ENCODE data around the gene BTF3.

The BTF3 gene

GRCh38 chr5:73519531-73520283 lies 21.5 kb downstream of the BTF3 start:
- Histone ChIP-seq H3K9me3 (ENCODE audit: insufficient read depth, low read length) (no peaks in the 10 kb centered on the region), H4K20me1 (ENCODE audit: low read depth, low read length) (no peaks in the 10 kb centered on the region), H3K27me3 (ENCODE audit: low read length) (no peaks in the 10 kb centered on the region), H3F3A (ENCODE audit: insufficient read depth) (peaks cover 5% of the 10 kb centered on the region; the same call in 1 of the 2 replicates), H3K36me3 (ENCODE audit: low read length) (no peaks in the 10 kb centered on the region), H3K9ac (ENCODE audit: low read length) (peak overlapping the region; percentile 37), H3K9me2 (replicated peaks; ENCODE audit: insufficient read depth, low read length) (no peaks in the 10 kb centered on the region), H3K4me3 (ENCODE audit: insufficient read depth, low read length, poor library complexity, severe bottlenecking) (peak overlapping the region; percentile 12), H2AFZ (ENCODE audit: low read depth, low read length, severe bottlenecking) (peak overlapping the region; percentile 55), H3K27ac (ENCODE audit: low read depth, low read length) (no peak overlapping the region), H3K79me2 (ENCODE audit: insufficient read depth, low read length) (no peaks in the 10 kb centered on the region), H3K4me2 (ENCODE audit: low read depth, low read length, poor library complexity, severe bottlenecking) (peak overlapping the region; percentile 47)
- TF ChIP-seq CTCF (IDR thresholded peaks at IDR 0.05; ENCODE audit: insufficient read depth, low read length, poor library complexity, severe bottlenecking) = peak; percentile 51
- no peak for TF ChIP-seq EZH2phosphoT487 (conservative IDR thresholded peaks at IDR 0.05; ENCODE audit: low read length)

- H3K9me3 ChIP-seq (ENCODE audit: insufficient read depth, low read length) = no peaks in the 10 kb centered on the region
- H3K27me3 ChIP-seq (ENCODE audit: low read length) = no peaks in the 10 kb centered on the region
- no peaks in the 10 kb centered on the region for H3K36me3 ChIP-seq (ENCODE audit: low read length)
- no peaks in the 10 kb centered on the region for H4K20me1 ChIP-seq (ENCODE audit: low read depth, low read length)
- H2AFZ ChIP-seq (ENCODE audit: low read depth, low read length, severe bottlenecking) = no peak overlapping the region
- TF ChIP-seq CTCF (IDR thresholded peaks at IDR 0.05; ENCODE audit: insufficient read depth, low read length, poor library complexity, severe bottlenecking) = no peak
- TF ChIP-seq EZH2phosphoT487 (conservative IDR thresholded peaks at IDR 0.05; ENCODE audit: low read length) = no peak
- no peak overlapping the region for H3K27ac ChIP-seq (ENCODE audit: low read depth, low read length)
- H3F3A ChIP-seq (ENCODE audit: insufficient read depth) = peaks cover 5% of the 10 kb centered on the region; the same call in 1 of the 2 replicates
- no peaks in the 10 kb centered on the region for H3K9me2 ChIP-seq (replicated peaks; ENCODE audit: insufficient read depth, low read length)
- H3K9ac ChIP-seq (ENCODE audit: low read length) = no peak overlapping the region
- H3K79me2 ChIP-seq (ENCODE audit: insufficient read depth, low read length) = no peaks in the 10 kb centered on the region
- no peak overlapping the region for H3K4me3 ChIP-seq (ENCODE audit: insufficient read depth, low read length, poor library complexity, severe bottlenecking)
- H3K4me2 ChIP-seq (ENCODE audit: low read depth, low read length, poor library complexity, severe bottlenecking) = no peak overlapping the region
Observed at GRCh38 chr5:73522989-73523388, 24.7 kb downstream of the BTF3 start.

- Histone ChIP-seq H3K9ac (ENCODE audit: low read length) (no peak overlapping the region), H3K9me3 (ENCODE audit: insufficient read depth, low read length) (no peaks in the 10 kb centered on the region), H3K4me3 (ENCODE audit: insufficient read depth, low read length, poor library complexity, severe bottlenecking) (no peak overlapping the region), H4K20me1 (ENCODE audit: low read depth, low read length) (no peaks in the 10 kb centered on the region), H3K9me2 (replicated peaks; ENCODE audit: insufficient read depth, low read length) (no peaks in the 10 kb centered on the region), H2AFZ (ENCODE audit: low read depth, low read length, severe bottlenecking) (no peak overlapping the region), H3F3A (ENCODE audit: insufficient read depth) (peaks cover 4% of the 10 kb centered on the region; the same call in 1 of the 2 replicates), H3K4me2 (ENCODE audit: low read depth, low read length, poor library complexity, severe bottlenecking) (no peak overlapping the region), H3K27ac (ENCODE audit: low read depth, low read length) (no peak overlapping the region), H3K27me3 (ENCODE audit: low read length) (no peaks in the 10 kb centered on the region), H3K79me2 (ENCODE audit: insufficient read depth, low read length) (no peaks in the 10 kb centered on the region), H3K36me3 (ENCODE audit: low read length) (no peaks in the 10 kb centered on the region)
- TF ChIP-seq EZH2phosphoT487 (conservative IDR thresholded peaks at IDR 0.05; ENCODE audit: low read length) = no peak
- no peak for TF ChIP-seq CTCF (IDR thresholded peaks at IDR 0.05; ENCODE audit: insufficient read depth, low read length, poor library complexity, severe bottlenecking)
Observed at GRCh38 chr5:73523861-73524260, 25.6 kb downstream of the BTF3 start.

Data from SU-DHL-6 (cell line).